Activated CD4-positive, alpha-beta T cell treated with anti-CD3 and anti-CD28 coated beads, Interleukin-2, amount 50 U/mL, for 1 hour (primary cell): ENCODE data around the gene NAA25.

Source experiments
- DNase-seq: peaks from one replicate; pipeline ENCODE4 v3.0.0-alpha.2; 2020

NAA25 gene

DNA sequence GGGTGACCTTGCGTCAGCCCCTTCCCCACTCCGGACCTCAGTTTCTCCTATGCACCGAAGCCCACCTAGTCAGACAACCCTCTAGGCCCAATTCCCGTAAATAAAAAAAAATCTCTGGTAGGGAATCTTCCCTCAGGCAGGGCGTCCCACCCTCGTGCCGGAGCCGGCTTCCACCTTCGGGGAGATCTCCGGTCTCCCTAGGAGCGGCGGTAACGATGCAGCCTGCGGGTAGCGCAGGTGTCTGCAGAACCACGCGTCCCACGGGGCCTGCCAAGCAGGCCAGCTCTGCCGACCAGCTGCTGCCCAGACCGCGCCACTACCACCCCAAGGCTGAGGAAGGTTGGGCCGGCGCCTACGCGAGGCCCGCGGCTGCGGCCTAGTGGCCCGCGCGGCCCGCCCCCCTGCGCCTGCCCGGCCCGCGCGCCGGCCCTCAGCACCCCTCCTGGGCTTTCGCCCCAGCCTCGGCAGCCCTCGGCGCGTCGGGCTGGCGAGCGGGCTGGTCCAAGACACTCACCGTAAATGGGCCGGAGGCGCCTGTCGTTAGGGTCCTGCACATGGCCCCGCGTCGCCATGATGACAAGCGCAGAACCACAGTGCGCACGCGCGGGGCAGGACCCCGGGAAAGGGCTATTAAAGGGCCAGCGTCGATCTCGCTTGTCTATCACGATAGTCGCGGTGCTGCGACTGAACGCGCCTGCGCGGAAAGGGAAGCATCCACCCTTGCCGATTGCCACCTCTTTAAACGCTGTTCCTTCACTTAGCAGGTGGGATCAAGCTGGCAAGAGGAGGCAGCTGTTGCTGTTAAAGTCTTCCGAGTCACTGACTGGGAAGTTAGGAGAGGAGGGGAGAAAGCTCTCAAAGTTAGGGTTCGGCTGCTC is at the start of gene NAA25:
Gene NAA25, minus strand, starts transcription at position 582 of the 878 bp plus-strand sequence. Its CDS starts 10 bp downstream, at position 572.
- peak; percentile 84 for DNase-seq

DNA sequence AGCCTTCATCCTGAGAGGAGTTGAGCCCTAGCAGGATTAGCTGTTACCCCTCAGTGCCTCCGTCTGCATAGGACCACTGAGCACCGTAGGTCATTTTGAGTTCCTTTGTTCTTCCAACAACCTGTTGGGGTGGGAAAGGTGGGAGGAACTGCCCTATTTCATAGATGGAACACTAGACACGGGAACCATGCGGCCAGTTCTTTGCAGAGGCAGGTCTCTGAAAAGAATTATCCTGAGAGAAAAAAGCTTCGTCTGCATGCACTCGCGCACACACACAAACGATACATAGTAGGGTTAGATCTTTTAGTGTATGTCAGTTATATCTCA is 45.3 kb upstream of the NAA25 start:
- no peak for DNase-seq

DNA sequence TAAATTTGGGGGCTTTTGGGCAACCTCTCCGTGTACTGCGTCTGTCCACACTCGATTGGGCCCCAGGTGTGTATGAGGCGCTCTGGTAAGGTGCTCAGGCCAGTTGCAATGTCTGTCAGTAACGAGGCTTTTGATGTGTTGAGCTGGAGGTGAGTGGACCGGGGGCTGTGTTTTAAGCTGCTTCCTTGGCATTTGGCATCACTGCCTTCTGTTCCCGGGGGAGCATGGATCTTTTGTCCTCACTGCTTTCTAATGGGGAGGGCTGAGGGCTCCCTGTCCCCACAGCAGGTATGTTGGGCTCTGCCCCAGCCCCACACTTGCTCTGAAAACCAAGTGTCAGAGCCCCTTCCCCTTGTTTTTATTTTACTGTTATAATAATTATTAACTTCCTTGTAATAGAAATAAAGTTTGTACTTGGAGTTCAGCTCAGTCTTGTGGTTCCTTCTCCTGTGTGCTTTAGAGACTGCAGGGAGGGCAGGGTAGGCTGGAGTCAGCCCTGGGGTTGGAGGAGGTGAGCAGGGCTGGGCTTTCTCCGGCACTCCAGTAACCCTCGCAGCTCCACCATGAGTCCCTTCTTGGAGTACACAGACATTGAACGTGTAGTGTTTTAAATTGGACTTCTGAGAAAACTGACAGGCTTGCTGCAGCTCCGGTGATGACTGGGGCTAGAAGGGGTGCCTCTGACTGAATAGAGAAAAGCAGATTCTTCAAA is 44.8 kb upstream of the NAA25 start:
- DNase-seq, result no peak

DNA sequence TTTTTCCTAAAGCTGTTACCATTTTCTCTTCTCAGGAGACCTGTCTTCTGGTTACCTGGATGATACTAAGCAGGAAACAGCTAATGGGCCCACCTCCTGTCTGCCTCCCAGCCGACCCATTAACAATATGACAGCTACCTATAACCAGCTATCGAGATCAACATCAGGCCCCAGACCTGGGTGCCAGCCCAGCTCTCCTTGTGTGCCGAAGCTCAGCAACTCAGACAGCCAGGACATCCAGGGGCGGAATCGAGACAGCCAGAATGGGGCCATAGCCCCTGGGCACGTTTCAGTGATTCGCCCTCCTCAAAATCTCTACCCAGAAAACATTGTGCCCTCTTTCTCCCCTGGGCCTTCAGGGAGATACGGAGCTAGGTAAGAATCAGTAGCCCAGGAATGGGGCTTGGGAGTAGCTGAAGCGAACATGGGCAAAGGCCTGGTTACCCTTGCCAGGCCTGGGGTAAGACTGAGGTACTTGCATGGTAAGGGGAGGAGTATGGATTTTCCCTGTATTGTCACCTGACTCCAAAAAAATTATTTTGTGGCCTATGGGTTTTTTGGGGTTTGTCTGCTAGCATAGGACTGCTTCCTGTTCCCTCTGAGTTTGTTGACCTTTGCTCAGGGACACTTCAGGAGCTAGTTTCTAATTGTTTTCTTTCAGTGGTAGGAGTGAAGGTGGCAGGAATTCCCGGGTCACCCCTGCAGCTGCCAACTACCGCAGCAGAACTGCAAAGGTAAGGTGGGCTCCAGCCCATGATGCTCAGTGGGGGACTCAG is 43.4 kb upstream of the NAA25 start:
- no peak for DNase-seq

DNA sequence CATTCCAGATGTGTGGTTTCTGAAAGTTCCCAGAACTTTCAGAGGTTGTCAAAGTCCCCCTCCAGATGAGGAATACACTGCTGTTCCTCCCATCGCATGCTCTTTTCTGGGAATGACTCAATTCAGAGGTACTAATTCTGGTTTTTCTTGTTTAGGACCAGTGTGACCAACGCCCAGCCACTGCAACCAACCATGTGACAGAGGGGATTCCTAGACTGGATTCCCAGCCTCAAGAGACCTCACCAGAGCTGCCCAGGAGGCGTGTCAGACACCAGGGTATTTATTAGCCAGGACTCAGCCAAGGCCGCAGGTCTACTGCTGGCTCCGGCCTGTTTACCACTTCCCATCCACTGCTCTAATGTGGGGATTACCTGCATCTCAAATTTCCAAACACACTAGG is 41.0 kb upstream of the NAA25 start:
- DNase-seq, result no peak

DNA sequence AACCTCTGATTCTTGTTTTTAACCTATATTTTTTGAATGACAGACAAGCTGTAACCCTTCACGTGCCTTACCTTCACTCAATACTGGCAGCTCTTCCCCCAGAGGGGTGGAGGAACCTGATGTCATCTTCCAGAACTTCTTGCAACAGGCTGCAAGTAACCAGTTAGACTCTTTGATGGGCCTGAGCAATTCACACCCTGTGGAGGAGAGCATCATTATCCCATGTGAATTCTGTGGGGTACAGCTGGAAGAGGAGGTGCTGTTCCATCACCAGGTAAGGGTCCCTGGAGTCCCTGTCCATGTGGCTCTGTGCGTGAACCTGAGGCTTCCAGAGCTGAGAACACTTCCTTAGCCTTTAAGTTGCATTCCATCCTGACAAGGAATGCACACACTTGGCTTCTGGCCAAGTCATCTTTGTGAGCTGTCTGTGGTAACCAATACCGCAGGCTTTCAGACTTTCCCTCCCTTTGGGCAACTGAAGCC is 39.5 kb upstream of the NAA25 start:
- DNase-seq, result no peak

DNA sequence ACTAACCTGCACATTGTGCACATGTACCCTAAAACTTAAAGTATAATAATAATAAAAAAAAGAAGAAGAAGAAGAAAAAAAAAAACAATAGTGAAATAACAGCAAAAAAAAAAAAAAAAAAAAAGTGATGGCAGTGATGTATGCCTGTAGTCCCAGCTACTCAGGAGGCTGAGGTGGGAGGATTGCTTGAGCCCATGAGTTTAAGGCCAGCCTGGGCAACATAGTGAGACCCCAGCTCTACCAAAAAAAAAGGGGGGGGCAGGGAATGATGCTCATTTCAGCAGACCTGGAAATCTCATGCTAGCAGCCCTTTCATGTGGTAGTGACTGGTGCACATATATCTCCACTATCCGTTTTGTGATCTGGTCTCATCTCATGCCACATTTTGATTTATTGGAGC is 37.5 kb upstream of the NAA25 start:
- DNase-seq, result no peak

DNA sequence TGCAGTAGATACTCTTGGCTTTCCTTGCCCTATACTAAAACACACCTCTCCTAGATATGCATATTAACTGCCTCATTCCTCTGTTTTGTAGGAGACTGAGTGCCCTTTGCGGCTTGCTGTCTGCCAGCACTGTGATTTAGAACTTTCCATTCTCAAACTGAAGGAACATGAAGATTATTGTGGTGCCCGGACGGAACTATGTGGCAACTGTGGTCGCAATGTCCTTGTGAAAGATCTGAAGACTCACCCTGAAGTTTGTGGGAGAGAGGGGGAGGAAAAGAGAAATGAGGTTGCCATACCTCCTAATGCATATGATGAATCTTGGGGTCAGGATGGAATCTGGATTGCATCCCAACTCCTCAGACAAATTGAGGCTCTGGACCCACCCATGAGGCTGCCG is 32.1 kb upstream of the NAA25 start:
- no peak for DNase-seq

DNA sequence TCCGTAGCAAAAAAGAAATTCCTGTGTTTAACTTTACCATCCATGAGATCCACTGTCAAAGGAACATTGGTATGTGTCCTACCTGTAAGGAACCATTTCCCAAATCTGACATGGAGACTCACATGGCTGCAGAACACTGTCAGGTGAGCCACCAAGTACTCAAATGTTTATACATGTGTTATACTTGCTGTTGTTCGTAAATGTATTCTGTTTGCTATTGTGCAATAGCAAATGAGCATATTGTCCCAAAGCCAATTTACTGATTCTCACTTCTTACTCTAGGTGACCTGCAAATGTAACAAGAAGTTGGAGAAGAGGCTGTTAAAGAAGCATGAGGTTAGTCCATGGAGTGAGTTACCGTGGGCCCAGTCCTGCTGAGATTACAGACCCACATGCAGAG is 26.1 kb upstream of the NAA25 start:
- DNase-seq, result no peak

DNA sequence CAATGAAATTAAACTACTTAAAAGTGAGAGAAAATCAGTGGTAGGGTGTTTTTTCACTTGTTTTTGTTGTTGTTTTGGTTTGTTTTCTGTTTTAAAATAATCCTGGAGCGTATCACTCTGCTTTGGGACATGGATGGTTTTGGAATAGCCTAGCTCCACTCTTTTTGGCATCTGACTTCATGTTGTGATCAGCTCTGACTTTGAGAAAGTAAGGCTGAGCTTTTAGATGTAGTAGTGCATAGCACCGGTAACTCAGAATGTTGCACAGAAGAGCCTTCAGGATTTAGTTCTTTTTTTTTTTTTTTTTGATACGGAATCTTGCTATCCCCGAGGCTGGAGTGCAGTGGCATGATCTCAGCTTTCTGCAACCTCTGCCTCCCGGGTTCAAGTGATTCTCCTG is 24.8 kb upstream of the NAA25 start:
- DNase-seq, result no peak

DNA sequence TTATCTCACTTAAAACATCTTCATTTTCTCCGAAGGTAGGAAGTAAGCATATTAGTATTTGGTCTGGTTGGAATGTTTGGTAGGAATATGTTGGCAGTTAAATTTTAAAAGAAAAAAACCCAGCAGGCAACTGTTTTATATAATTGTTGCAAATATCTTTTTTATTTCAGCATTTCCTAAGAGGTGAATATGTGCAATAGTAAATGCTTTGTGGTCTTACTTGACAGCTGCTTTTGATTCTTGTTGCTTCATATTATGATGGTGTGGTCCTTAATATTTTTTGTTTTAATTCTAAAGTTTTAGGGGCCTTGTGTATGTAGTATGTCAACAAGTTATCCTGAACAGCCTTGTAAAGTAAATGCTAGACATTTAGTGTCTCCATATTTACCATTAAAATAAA is 23.1 kb upstream of the NAA25 start:
- no peak for DNase-seq

DNA sequence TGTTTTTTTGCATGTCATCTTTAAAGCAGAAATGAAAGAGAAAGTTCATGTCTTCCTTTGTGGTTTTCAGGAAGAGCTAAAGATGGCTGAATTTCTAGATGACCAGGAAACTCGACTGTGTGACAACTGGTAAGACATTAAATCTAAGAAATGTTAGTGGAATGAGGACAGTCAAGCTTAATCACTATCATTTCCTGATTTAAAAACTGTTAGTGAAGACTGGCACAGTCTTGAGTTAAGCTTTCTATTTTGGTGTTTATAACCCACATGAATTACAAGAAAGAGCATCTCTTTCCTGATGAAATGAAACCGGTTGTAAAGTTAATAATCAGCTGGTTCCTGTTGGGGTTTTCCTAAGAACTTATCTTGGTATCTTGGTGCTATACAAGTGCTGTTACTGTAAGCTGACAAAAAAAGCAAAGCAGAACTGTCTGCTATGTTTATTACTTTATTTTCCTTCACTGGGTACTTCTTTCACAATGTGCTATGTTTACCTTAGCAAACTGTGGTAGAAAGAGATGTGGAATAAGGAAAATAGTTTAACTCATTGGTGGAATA is 21.9 kb upstream of the NAA25 start:
- no peak for DNase-seq

DNA sequence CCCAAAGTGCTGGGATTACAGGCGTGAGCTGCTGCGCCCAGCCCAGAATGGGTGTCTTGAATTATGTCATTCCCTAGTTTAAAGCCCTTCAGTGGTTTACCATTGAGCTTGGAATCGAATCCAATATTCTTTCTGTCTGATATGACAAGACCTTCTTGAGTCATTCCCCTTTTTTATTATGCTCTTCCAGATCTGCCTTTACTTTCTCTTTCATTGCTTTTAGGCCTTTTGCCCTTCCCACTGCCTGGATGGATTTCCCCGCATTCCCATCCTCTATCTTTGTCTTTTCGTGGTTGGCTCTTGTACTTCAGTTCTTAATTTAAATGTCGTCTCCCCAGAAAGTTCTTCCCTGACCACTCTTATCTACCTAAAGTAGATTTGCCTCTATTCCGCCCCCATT is 18.3 kb upstream of the NAA25 start:
- DNase-seq, result no peak

DNA sequence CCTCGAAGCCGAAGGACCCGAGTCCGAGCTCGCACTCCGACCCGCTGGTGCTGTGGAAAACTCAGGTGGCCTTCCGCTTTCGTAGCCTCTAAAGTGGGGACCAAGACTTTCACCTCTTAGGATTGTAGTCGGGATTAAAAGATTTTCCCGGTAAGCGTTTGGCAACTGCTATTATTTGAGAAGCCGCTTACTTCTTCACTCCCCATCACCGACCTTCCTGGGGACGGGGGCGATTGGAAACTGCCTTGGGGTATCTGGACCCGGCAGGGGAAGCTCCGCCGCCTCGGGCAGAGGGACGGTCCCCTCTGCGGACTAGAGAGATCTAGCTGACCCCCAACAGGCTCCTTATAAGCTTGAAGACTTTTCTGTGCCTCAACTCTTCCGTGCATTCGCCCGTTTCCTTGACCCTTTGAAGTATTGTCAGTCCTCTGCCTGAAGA is 17.4 kb upstream of the NAA25 start:
- DNase-seq, result no peak

DNA sequence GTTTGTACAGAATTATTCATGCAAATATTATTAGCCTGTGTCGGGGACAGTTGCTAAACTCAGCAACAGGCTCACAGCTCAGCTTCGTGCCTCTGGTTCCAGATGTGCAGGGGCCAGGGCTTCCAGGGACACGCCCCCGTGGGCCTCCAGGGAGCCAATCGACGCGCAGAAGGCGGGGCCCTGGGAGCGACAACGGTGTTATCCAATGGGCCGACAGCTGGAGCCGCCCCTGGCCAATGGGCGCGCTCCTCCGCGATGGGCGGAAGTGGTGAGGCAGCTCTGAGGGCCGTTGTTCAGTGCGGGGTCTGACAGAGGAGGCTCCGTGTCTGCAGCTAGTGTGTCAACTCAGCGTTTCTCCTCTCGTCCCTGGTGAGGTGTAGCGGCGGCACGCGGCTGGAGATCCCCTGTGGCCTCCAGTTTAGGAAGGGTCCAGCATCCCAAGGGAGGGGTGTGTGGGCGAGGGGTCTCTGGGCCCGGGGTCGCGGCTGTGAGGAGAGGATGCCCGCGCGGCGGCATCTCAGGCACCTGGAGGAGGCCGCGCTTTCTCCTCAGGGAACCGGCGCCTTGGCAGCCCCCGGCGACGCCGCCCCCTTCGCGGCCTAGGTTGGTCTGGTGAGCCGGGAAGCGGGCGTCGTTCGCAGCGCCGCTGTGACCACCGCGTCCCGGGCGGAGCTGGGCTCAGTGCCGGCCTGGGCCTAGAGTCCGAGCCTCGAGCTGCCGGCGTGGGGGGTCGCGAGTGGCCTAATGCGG is 16.8 kb upstream of the NAA25 start, which contains the start of gene TRAFD1:
Gene TRAFD1, plus strand, starts transcription at position 311 of the 750 bp plus-strand sequence. CDS start 4,963 bp downstream, outside the sequence.
- peak; percentile 98 for DNase-seq

DNA sequence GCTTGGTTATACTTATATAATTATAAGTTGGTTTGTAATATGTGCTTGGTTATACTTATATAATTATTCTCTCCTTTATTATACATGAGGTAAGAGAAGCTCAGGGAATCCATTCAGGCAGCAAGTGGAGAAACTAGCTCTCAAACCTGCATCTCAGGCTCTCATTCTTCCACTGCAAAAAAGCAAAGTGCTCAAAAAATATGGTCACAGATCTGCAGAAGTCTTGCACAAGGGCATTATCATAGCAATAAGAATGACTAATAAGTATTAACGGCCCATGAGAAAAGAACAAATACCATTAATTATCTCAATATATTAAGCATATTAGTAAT is 16.3 kb upstream of the NAA25 start:
- no peak for DNase-seq

DNA sequence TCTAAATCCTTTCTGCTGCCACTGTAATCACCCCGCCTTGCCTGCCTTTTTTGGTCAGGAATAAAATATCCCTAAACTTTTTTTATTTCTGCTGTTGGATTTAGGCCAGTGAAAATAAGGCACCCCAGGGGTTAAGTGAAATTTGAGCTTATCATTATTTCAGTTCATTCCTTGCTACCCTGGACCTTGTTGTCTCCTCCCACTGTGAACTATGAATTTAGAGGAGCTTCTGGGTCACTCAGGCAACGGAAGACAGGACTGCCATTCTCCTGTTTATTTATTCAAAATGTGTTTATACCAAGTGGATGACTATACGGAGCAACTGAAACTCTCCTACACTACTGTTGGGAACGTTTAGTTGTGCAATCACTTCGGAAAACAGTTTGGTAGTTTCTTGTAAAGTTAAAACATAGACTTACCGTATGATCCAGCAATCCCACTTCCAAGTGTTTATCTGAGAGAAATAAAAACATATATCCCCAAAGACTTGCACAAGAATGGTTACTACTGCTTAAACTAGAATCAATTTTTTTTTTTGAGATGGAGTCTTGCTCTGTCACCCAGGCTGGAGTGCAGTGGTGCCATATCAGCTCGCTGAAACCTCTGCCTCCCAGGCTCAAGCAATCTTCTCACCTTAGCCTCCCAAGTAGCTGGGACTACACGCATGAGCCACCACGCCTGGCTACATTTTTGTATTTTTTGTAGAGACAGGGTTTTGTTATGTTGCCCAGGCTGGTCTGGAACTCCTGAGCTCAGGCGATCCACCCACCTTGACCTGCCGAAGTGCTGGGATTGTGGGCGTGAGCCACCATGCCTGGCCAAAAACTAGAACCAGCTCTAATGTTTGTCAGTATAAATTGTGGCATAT is 14.5 kb upstream of the NAA25 start:
- no peak for DNase-seq

DNA sequence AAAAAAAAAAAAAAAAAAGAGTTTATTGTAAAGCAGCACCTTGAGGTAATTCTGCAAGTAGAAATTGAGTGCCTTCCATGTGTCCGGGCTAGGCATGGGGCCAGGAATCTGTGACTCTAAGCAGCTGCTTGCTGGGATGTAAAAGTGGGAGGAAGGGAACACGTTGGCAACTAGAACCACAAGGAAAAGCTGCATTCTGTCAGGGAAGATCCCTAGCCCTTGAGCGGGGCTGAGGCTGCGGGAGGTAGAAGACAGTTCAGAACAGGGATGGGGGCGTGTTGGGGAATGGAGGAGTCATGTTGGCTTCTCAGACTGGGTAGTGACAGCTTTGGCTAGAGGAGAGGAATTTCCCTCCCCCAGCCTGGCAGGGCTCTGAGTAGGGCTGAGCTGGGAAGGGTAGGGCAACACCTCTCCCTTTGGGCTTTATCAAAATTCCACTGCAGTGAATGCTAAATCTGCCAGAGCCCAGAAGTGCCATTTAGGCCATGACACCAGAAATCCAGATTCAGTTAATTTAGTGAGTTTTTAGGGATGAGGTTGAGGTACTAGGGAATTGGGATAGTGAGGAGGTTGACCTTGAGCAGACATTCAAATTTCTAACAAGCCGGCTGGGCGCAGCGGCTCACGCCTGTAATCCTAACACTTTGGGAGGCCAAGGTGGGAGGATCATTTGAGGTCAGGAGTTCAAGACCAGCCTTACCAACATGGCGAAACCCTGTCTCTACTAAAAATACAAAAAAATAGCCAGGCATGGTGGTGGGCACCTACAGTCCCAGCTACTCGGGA is 13.4 kb upstream of the NAA25 start:
- DNase-seq, result no peak

DNA sequence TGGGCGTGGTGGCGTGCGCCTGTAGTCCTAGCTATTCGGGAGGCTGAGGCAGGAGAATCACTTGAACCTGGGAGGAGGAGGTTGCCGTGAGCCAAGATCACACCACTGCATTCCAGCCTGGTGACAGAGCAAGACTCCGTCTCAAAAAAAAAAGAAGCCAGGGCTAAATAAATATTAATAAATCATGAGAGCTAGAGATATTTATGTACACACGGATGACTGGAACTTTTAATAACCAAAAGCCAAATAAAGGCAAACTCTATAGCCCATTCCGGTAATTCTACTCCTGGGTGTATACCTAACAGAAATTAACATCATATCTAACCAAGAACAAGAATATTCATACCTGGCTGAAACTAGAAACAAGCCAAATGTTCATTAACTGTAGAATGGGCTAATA is 9.1 kb upstream of the NAA25 start:
- no peak for DNase-seq

DNA sequence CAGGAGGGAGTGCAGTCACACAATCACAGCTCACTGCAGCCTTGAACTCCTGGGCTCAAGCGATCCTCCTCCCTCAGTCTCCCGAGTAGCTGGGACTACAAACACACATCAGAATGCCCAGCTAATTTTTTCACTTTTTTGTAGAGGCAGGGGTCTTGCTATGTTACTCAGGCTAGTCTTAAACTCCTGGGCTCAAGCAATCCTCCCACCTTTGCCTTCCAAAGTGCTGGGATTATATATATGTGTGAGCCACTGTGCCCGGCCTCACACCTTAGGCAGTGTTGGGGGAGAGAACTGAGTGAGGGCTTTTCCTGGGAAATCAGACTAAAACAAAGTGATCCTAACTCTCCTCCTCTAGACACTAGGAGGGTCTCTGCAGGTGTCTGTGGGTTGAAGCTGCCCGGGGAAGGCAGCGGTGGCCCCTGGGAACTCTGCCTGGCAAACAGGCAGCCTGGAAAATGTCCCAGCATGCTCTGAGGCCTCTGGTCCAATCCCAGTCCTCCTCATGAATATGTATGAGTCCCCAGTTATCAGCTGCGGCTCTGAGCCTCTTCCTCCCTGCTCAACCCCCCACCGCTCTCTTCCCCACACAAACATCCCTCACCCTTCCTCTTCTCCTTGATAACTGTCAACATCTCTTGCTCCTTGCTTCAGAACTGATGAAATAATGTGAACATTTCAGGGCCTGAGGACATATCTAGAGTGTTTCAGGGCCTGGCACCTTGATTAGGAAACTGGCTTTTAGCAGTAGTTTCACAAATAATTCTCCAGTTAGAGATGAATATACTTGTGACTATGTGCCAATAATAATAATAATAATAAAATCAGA is 7.9 kb upstream of the NAA25 start:
- DNase-seq, result no peak
